GM12878 (cell line): ENCODE measurements around the gene NMD3. TPM values are rescaled to one million over a fixed set of nuclear protein-coding genes. Genes with fewer than 3 reads are reported as not detected.

Source experiments
- ATAC-seq: fragments of 200-7000 bp; cut with Tn5 transposase; 3 replicates; pipeline ENCODE4 v1.9.1; 2020; ENCODE audit warnings: mild to moderate bottlenecking, moderate library complexity
- BruUV-seq: library from RNA; stranded (reverse); fragments of 400-500 nt; replicated peaks from 2 replicates; lab custom pipeline; 2021; lab: Mats Ljungman, UMichigan
- CTCF ChIA-PET: fragments of 300-600 bp; sonication (Branson Sonifier 250); formaldehyde crosslinking; extraction: SDS; loops from one replicate; lab custom pipeline; 2021; ENCODE audit warnings: inconsistent platforms; lab: Yijun Ruan, JAX
- POLR2A ChIA-PET: fragments of 350-600 bp; formaldehyde crosslinking; extraction: SDS; loops from one replicate; lab custom pipeline; 2021; ENCODE audit warnings: inconsistent platforms; lab: Charles Lee
- RAD21 ChIA-PET: fragments of 300-600 bp; sonication (Branson Sonifier 250); formaldehyde crosslinking; loops from one replicate; lab custom pipeline; 2023; ENCODE audit warnings: antibody characterized with exemption; ENCODE audit not compliant: unreplicated experiment; lab: Charles Lee
- SMC1A ChIA-PET: fragments of 300-600 bp; sonication (Branson Sonifier 250); formaldehyde crosslinking; loops from one replicate; lab custom pipeline; 2023; ENCODE audit not compliant: unreplicated experiment, uncharacterized antibody; lab: Charles Lee
- DNase-seq: peaks from one replicate; pipeline ENCODE4 v3.0.0-alpha.2; 2011; ENCODE audit warnings: low read depth, low spot score
- FAIRE-seq: peaks from 3 replicates; lab custom pipeline; 2011; peaks lifted over from hg19 to GRCh38; lab: Jason Lieb, UNC
- H2AFZ ChIP-seq: 2 replicates; pipeline ENCODE4 v1.6.0; 2011; ENCODE audit warnings: low read depth, low read length, control low read depth; ENCODE audit not compliant: control insufficient read depth
- H3K27ac ChIP-seq: 2 replicates; pipeline ENCODE4 v1.5.1; 2011; ENCODE audit warnings: control low read depth; ENCODE audit not compliant: control insufficient read depth, insufficient read depth
- H3K27me3 ChIP-seq, 2 experiments: replicated peaks in 1 of 2; 2 replicates each; pipeline versions ENCODE4 v1.6.0 to v1.6.1; 2011; ENCODE audit warnings: low read length in 1 of 2; ENCODE audit not compliant: control insufficient read depth in 2 of 2, insufficient read depth in 2 of 2
- H3K36me3 ChIP-seq, 2 experiments: 2 replicates each; pipeline ENCODE4 v1.5.1; 2011; ENCODE audit warnings: low read length in 1 of 2; ENCODE audit not compliant: control insufficient read depth in 2 of 2, insufficient read depth in 2 of 2
- H3K4me1 ChIP-seq: 2 replicates; pipeline ENCODE4 v1.6.1; 2011; ENCODE audit warnings: mild to moderate bottlenecking, low read length, moderate library complexity, mixed read lengths; ENCODE audit not compliant: control insufficient read depth, insufficient read depth
- H3K4me2 ChIP-seq: 2 replicates; pipeline ENCODE4 v1.6.0; 2011; ENCODE audit warnings: control low read depth; ENCODE audit not compliant: control insufficient read depth, insufficient read depth
- H3K4me3 ChIP-seq: fragments of 200-600 bp; sonication (generic); 2 replicates; pipeline ENCODE4 v1.5.1; 2016
- H3K79me2 ChIP-seq: 2 replicates; pipeline ENCODE4 v1.6.0; 2011; ENCODE audit warnings: low read length; ENCODE audit not compliant: control insufficient read depth, insufficient read depth
- H3K9ac ChIP-seq: 2 replicates; pipeline ENCODE4 v1.8.0; 2011; ENCODE audit warnings: low read length, control low read depth, mixed read lengths; ENCODE audit not compliant: control insufficient read depth, insufficient read depth
- H3K9me3 ChIP-seq: replicated peaks from 3 replicates; pipeline ENCODE4 v1.5.1; 2011; ENCODE audit warnings: mild to moderate bottlenecking, low read length; ENCODE audit not compliant: control insufficient read depth, insufficient read depth
- H4K20me1 ChIP-seq: 2 replicates; pipeline ENCODE4 v1.6.0; 2011; ENCODE audit not compliant: control insufficient read depth, insufficient read depth
- ATF2 ChIP-seq: IDR thresholded peaks from 2 replicates; pipeline ENCODE4 v1.6.1; 2012; ENCODE audit warnings: low read length, inconsistent platforms
- BCL3 ChIP-seq: IDR thresholded peaks from 2 replicates; pipeline ENCODE4 v1.6.1; 2011; ENCODE audit warnings: borderline replicate concordance, low read depth, mild to moderate bottlenecking, moderate library complexity, low read length; ENCODE audit not compliant: insufficient read depth, poor library complexity, severe bottlenecking
- CHD4 ChIP-seq: fragments of 200-600 bp; sonication (generic); IDR thresholded peaks from 2 replicates; pipeline ENCODE4 v1.6.1; 2016; ENCODE audit warnings: mild to moderate bottlenecking
- JUNB ChIP-seq: IDR thresholded peaks from 2 replicates; pipeline ENCODE4 v1.6.1; 2016; ENCODE audit warnings: antibody characterized with exemption, mild to moderate bottlenecking
- SP1 ChIP-seq: IDR thresholded peaks from one replicate; pipeline ENCODE4 v1.6.1; 2011; ENCODE audit warnings: low read depth, low read length
- ZBTB11 ChIP-seq: fragments of 450-650 bp; formaldehyde crosslinking; IDR thresholded peaks from 2 replicates; pipeline ENCODE4 v1.5.0; 2022; ENCODE audit warnings: mild to moderate bottlenecking, missing genetic modification characterization
- ZNF217 ChIP-seq: fragments of 450-650 bp; IDR thresholded peaks from 2 replicates; pipeline ENCODE4 v1.6.1; 2017; ENCODE audit warnings: antibody characterized with exemption, mild to moderate bottlenecking
- WGBS: methylation state at CpG from one replicate; pipeline ENCODE4 v1.1.6; 2016; ENCODE audit warnings: low lambda C conversion rate; ENCODE audit not compliant: insufficient replicate concordance, insufficient coverage; ENCODE audit errors: missing lambda C conversion rate; 5-methylcytosine and 5-hydroxymethylcytosine counted together
- in situ Hi-C: fragments of 300-500 bp; cut with MboI; formaldehyde crosslinking; loops from 9 replicates; pipeline ENCODE4 v1.14.3; 2018; ENCODE audit warnings: mixed read lengths
- intact Hi-C: fragments of 100-400 bp; cut with micrococcal nuclease; formaldehyde crosslinking; loops from one replicate; pipeline ENCODE4 v1.14.2; 2022; ENCODE audit not compliant: unreplicated experiment
- polyA plus RNA-seq, 11 experiments: library from polyadenylated mRNA; depleted of rRNA in 4 of 11; unstranded in 6 of 11; stranded (reverse) in 5 of 11; fragments of >200 nt; fragmentation: Nextera tagmentation in 4 of 11; fragmentation: Illumina TruSeq in 1 of 11; extraction: Ambion mirVana in 4 of 11; extraction: Trizol in 1 of 11; gene quantifications; 1 replicate in 1 of 11; 2 replicates in 10 of 11; pipeline versions ENCODE4 v1.2.1 to v1.2.3, GENCODE V29; 2011 to 2016; ENCODE audit warnings: inconsistent platforms in 2 of 11, missing spikeins in 2 of 11, low read depth in 1 of 11
- total RNA-seq, 4 experiments: library from RNA; depleted of rRNA in 3 of 4; stranded (reverse); fragments of >200 nt in 3 of 4; fragmentation: Illumina TruSeq in 1 of 4; extraction: Trizol in 1 of 4; gene quantifications; 2 replicates each; pipeline versions ENCODE4 v1.2.1 to v1.2.3, GENCODE V29; 2013 to 2021

The NMD3 gene
- total and polyA plus RNA-seq, 10 of the 15 experiments (the other 5 are each of a cell fraction or from before 2014, with no cell fraction given), result 34.2 to 66.8 (median 55.7) TPM

GRCh38 chr3:161254861-161255260 is 33.8 kb downstream of the NMD3 start:
- Histone ChIP-seq H3K4me1 (no peaks in the 10 kb centered on the region), H3K36me3 (peaks cover 1 to 14% of the 10 kb centered on the region in 2 experiments; a peak in 3 of 4 replicates), H2AFZ (no peak overlapping the region), H3K9ac (no peak overlapping the region)
- no peak for FAIRE-seq
- in situ Hi-C loops, result no loop called here
- intact Hi-C loops, result no loop called here
- TF ChIP-seq JUNB (no peak), BCL3 (no peak), ATF2 (no peak), CHD4 (no peak), ZNF217 (no peak), ZBTB11 (no peak), SP1 (no peak)
- TF ChIP-seq, all 136 proteins: peak for 0
- no TSS peak for BruUV-seq
- Histone ChIP-seq H3K79me2 (no peaks in the 10 kb centered on the region), H3K4me3 (no peak overlapping the region), H3K4me2 (no peak overlapping the region), H4K20me1 (no peaks in the 10 kb centered on the region), H3K27me3 (no peaks in the 10 kb centered on the region), H3K27ac (no peak overlapping the region), H3K9me3 (no peaks in the 10 kb centered on the region)
- WGBS, result 68% methylated on average over 1 of the region's 1 CpG
- ATAC-seq (no peak), DNase-seq (no peak)
- CTCF ChIA-PET, result interaction anchor here (0.8 kb wide), 1 partner anchor 21 kb away, joined by 3 read pairs; no protein-coding TSS in a partner anchor
- POLR2A ChIA-PET, result no interaction called here
- RAD21 ChIA-PET, result interaction anchor here (1.2 kb wide), 1 partner anchor 59 kb away, joined by 3 read pairs; no protein-coding TSS in a partner anchor
- SMC1A ChIA-PET, result no interaction called here
